T47D (cell line): Measurements from ENCODE around the gene CLCNKA.

ENCODE experiments used
- DNase-seq, 2 experiments: peaks; one replicate each; pipeline versions ENCODE4 v3.0.0 to v3.0.0-alpha.2; 2011 to 2012; ENCODE audit warnings: low read depth in 1 of 2, low spot score in 1 of 2
- JUND ChIP-seq: IDR thresholded peaks from 2 replicates; pipeline ENCODE4 v1.6.1; 2012; ENCODE audit warnings: low read depth
- in situ Hi-C: cut with HindIII; loops from 2 replicates; pipeline ENCODE4 v1.10.0; 2016; ENCODE audit warnings: low sequenced_read_pairs, low pct_unique_long_range_greater_than_20kb

The CLCNKA gene

DNA sequence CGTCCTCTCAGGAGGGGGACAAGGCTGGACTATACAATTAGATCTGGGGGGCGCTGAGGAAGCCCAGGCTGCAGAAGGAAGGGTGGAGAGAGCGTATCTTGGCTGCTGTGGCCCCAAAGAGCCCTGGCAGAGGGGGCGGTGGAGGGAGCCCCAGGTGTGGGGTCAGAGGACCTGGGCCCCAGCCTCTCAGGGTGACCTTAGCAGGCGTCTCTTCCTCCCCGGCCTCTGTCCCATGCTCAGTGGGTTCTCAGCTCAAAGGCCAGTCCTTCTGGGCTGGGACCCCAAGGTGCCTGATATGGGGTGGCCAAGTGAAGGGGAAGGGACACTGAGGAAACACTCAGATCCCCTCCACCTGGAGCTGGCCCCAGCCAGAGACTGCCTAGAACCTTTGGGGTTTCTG is 49.8 kb downstream of the CLCNKA start:
- no peak for TF ChIP-seq JUND
- in situ Hi-C loops: no loop called here
- no peak for DNase-seq

DNA sequence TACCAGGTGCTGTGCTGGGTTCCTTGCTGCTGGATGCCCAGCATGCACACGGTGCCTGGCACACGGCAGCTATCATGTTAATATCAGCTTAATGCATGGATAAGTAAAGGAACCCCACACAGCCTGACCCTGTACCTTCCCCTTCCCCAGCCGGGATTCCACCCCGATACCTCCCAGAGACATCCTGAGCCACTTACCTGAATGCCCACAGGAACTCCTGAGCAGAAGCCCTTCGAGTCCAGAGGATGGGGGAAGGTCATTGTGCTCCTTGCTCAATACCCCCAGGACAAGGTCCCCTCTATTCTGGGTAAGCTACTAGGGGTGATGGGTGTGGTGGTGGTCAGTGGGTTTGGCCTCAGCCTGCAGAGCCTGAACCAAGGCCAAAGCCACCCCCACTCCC is 50.3 kb downstream of the CLCNKA start:
- DNase-seq: no peak
- in situ Hi-C loops: no loop called here
- TF ChIP-seq JUND: no peak

DNA sequence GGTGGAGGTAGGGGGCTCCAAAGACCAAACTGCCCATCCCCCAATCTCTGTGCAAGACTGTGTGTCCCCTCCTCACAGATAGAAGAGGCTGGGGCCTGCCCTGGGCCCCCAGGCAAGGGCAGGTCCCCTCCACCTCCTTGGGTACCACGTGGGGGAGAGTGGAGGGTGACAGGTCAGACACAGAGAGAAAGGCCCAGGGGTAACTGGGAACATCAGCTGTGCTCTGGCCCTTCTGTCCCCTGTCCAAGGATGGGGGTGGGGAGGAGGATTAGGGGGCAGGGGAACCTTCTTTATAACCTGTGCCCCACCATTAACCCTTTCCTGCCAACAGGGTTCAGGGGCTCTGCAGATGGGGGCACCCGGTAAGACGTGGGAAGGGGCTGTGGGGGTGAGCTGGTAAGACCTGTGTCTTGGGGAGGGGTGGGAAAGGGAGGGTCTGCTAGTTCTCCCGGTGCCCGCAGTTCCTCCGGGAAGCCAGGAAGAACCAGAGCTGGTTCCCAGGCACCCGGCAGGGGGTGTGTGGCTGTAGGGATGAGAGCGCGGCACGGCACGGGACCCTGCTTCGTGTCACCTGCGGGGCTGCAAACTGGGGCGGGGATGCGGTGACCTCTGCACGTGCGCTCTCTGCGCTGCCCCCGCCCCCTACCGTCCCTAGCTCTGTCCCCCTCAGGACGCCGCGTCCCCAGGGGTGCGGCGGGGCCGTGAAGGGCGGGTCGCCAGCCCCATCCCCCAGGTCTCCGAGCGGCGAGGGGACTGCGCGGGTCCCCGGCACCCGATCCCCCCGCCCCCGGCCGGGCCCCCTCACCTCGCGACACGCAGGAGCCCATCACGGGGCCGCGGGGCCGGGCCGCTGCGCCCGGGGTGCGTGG is 51.0 kb downstream of the CLCNKA start:
- no peak for DNase-seq
- TF ChIP-seq JUND: no peak
- in situ Hi-C loops: no loop called here

DNA sequence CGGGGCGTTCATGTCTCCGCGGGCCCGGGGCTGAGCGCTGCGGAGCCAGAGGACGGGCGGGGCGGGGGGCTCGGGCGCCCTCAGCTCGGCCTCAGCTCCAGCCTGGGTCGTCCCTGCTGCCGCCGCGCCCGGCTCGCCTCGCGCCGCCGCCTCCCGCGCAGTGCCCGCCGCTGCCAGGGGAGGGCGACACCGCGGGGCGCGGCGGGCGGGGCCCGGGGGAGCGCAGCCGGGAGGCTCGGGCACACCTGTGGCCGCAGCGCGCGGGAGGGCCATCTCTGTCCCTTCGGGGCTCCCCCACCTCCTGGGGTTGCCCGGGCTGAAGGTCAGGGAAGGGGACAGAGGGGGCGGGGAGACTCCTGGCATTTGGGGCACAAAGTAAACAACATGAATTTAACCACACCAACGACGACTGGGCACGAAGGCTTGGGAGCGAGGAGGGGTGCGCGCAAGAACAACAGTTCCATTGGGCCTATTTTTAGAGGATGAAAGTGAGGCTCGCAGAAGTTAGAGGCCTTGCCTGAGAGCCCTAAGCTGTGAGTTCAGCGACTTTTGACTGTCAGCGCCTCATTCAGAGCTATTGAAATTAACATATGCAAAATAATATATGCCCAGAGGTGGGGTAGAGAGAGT is 51.8 kb downstream of the CLCNKA start, which contains the start of gene FAM131C:
Gene FAM131C (minus strand): TSS at position 162 of the 630 bp plus-strand sequence. CDS start 209 bp downstream, outside the sequence.
- no peak for TF ChIP-seq JUND
- in situ Hi-C loops: no loop called here
- DNase-seq: peak; percentile 47

DNA sequence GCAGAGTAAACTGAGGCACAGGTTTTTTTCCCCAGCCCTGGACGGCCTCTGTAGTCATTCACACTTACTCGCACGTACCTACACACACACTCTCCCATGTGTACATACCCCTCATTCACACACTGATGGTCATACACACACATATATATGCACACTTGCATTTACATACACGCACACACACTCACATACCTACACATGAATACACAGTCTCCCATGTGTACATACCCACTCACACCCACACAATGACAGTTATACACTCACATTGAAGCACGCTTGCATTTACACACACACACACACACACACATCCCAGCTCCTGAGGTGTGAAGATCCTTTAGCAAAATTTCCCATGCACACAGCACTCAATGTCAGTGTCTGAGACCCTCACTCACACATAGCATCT is 52.4 kb downstream of the CLCNKA start:
- DNase-seq: no peak
- in situ Hi-C loops: no loop called here

DNA sequence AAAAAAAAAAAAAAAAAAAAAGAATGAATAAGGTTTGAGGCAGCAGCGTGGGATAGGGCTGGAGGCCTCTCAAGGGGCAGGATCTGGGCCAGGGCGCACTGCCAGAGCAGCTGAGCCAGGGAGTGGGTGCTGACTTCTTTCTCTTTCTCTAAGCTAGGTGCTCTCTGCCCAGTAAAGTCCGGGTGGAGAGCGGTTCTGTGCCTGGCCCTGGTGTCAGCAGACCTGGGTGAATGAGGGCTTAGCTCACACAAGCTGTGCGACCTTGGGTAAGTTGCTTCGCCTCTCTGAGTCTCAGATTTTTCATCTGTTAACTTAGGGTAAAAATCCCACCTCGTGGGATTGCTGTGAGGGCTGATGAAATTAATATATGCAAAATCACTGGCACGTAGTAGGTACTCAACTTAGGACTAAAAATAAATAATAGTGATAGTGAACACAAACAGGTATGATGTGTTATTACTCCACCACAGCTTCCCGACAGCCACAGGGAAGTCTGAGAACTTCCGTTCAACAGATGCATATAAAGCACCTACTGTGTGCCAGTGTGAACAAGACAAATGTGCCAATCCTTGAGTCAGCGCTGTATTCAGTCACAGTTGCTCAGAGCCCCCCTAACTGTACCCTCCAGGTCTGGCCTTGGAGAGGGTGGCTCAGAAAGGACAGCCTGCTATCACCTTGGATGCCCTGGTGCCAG is 53.6 kb downstream of the CLCNKA start:
- no peak for DNase-seq

More for the DNA sequence above, 52.4 kb downstream of the CLCNKA start:
- no peak for TF ChIP-seq JUND

DNA sequence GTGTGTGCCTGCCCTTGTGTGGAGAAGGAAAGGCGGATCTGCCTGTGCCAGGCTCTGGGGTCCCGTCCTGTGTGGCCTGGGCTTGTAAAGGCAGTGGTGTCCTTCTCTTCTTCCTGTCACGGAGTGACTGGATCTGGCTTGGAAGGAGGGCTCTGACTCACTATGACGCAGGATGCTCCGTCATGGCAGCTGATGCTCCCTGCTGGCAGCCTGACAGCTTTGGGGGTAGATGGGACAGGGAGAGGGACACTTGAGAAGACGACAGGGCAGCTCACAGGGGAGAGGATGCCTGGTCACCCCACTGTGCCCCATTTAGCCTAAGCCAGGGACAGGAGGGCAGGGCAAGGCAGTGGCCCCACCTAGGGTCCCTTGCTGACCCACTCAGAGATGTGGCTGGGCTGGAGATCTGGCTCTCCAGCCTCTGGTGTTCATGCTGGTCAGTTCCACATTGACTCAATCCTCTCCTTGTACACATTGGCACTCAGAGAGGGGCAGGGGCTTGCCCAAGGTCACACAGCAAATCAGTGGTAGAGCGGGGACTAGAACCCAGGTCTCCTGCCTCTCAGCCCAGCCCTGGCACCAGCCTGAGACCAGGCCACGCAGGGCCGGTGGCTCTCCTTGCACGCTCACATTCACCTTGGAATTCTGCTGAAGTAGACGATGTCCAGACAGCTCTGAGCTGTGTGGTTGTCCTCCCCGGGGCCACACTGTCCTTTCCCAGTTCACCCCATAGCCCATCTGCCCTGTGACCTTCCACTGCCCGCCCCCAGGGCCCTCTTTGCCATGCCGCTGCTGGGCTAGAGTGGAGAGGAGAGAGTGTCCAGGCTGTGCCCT is 54.4 kb downstream of the CLCNKA start:
- in situ Hi-C loops: no loop called here
- no peak for DNase-seq
- no peak for TF ChIP-seq JUND

More for the DNA sequence above, 53.6 kb downstream of the CLCNKA start:
- no peak for TF ChIP-seq JUND
- in situ Hi-C loops: no loop called here

DNA sequence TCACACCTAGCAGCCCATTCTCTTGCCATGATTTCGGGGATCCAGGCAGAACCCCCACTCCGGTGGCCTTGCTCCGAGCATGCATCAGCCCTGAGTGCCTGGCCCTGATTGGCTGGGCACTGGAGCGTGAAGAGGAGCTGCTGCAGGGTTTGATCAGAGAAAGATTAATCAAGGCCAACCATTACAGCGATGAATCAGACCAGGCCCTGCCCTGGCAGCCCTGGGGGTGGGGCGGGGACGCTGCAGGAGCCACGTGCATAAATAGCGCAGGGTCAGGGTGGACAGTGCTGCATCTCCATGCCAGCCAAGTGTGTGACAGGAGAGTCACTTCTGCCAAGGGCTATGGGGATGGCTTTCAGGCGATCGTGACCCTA is 55.0 kb downstream of the CLCNKA start:
- in situ Hi-C loops: no loop called here
- no peak for DNase-seq
- TF ChIP-seq JUND: no peak

DNA sequence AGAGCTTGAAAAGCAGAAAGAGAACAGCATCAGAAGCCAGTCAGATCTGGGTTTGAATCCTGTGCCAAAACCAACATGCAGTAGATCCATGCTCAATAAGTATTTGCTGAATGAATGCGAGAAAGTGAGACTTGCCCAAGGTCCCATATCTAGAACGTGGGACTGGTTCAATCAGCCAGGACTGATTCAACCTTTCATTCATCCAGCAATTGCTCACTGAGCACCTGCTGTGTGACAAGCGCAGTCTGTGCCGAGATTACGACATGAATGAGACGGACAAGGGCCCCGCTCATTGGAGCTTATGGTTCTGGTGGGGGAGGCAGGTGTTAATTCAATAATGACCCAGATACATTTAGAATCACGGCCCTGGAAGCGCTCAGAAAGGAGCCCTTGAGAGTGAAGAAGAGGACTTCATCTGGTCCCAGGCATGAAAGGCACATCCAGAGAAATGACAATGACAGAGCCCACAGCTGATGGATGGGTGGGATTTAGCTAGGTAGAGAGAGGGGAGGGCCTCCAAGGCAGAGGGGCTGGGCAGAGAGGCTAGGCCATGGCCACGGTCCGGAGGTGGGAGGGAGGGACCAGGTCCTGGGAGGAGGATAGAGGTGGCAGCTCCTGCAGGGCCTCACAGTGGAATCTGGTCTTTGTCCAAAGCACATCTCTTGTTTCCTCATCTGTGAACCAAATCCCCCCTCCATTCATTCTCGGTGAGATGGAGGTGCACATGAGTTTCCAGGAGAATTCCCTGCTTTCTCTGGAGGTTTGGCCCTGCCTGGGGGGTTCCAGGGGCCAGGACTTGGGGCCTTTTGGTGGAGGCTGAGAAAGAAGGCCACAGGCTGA is 55.8 kb downstream of the CLCNKA start:
- in situ Hi-C loops: no loop called here
- no peak for DNase-seq
- no peak for TF ChIP-seq JUND

DNA sequence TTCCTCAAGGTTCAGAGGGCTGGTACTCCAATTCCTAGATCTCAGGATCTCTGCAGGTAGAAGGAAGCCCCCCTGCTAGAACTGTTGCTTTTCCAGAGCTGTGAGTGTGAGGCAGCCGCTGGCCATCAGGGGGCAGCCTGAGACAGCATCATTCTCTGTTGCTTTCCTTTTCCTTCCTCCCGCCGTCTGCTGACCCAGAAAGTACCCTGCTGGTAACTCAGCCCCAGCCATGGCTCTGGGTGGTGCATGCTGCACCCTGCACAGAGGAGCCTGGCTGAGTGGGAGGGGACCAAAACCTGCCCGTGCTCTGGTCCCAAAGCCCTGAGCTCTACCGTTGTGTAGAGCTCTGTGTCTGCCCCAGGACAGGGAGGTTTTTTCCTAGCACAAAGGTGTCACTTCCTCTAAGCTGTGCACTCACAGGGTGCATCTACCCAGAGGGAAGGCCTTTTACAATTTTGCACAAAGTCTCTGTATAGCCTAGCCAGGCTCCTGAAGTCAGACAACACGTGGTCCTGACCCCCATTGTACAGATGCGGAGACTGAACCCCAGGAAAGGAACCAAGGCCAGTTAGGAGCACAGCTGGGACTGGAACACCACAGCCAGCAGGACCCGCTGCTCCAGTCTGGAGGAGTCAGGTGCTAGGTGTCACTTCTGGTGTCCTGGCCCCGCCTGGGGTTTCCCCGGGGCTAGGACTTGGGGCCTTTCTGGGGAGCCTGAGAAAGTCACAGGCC is 57.3 kb downstream of the CLCNKA start:
- no peak for TF ChIP-seq JUND
- DNase-seq: peak; percentile 41 to 68
- in situ Hi-C loops: no loop called here

DNA sequence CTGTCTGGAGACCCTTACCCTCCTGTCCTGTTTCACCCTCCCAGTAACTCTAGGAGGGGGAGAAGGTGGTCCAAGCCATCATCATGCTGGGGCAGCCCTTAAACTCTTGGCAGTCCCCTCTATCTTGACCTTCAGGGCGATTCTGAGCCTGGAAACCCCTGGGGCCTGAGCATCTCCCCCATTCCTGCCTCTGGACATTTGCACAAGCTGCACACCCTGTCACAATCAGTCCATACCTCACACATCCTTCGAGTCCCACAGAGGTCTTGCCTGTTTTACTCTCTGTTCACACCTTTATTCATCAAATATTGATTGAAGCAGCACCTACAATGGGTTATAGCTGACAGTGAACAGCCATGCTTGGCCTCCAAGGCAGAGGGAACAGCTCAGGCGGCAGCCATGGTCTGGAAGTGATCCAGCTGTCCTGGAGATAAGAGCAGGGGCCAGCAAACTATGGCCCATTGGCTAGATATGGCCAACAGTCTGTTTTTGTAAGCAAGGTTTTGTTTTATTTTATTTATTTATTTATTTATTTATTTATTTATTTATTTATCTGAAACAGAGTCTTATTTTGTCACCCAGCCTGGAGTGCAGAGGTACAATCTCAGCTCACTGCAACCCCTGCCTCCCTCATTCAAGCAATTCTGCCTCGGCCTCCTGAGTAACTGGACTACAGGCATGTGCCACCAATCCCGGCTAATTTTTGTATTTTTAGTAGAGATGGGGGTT is 58.8 kb downstream of the CLCNKA start:
- in situ Hi-C loops: no loop called here
- TF ChIP-seq JUND: no peak
- no peak for DNase-seq
